ENCODE measurements around the gene MRTO4.

- TF ChIP-seq CTCF (IDR thresholded peaks at IDR 0.05) (peak; percentile 94), ZFX (IDR thresholded peaks at IDR 0.05; ENCODE audit: borderline replicate concordance) (no peak)
Measured at GRCh38 chr1:19240673-19241538, 10.7 kb upstream of the MRTO4 start.

Data from 22Rv1 (cell line).